PC-9 (cell line): ENCODE data around the gene SGSM1.

ENCODE experiments used
- CTCF ChIP-seq: fragments of 200-600 bp; sonication (generic); conservative IDR thresholded peaks from 2 replicates; pipeline ENCODE4 v1.6.1; 2017; ENCODE audit warnings: mixed run types, antibody characterized with exemption, mild to moderate bottlenecking, moderate library complexity
- EZH2 ChIP-seq: fragments of 200-600 bp; sonication (generic); IDR thresholded peaks from 2 replicates; pipeline ENCODE4 v1.8.0; 2017; ENCODE audit warnings: antibody characterized with exemption, low read depth

GRCh38 chr22:24894998-24895397 is 89.0 kb downstream of the SGSM1 start:
- TF ChIP-seq CTCF: no peak
- TF ChIP-seq EZH2: no peak
